Activated CD8-positive, alpha-beta memory T cell treated with anti-CD3 and anti-CD28 coated beads, Interleukin-2, amount 10 ng/mL, durations not matched to agents 7 days and 5 days (primary cell): ENCODE measurements around the gene PLCXD3. TPM values are rescaled to one million over a fixed set of nuclear protein-coding genes. Genes with fewer than 3 reads are reported as not detected.

Experiments used
- ATAC-seq: fragments of 150-1000 bp; cut with Tn5 transposase; one replicate; pipeline ENCODE4 v1.10.0; 2021; ENCODE audit warnings: moderate library complexity
- CTCF ChIA-PET: fragments of 350-600 bp; sonication (Branson Sonifier 250); formaldehyde crosslinking; loops from one replicate; lab custom pipeline; 2021; ENCODE audit warnings: antibody characterized with exemption; lab: Charles Lee
- DNase-seq: peaks from one replicate; pipeline ENCODE4 v3.0.0-alpha.2; 2020
- H3K27ac Mint-ChIP-seq: one replicate; pipeline ENCODE4 v1.8.0; 2021; ENCODE audit warnings: mild to moderate bottlenecking, mixed read lengths
- H3K27me3 Mint-ChIP-seq: one replicate; pipeline ENCODE4 v1.8.0; 2021; ENCODE audit warnings: mixed read lengths
- H3K36me3 Mint-ChIP-seq: one replicate; pipeline ENCODE4 v1.8.0; 2021; ENCODE audit warnings: mild to moderate bottlenecking, mixed read lengths
- H3K4me1 Mint-ChIP-seq: one replicate; pipeline ENCODE4 v1.8.0; 2021; ENCODE audit warnings: mixed read lengths
- H3K4me3 Mint-ChIP-seq: one replicate; pipeline ENCODE4 v1.8.0; 2021; ENCODE audit warnings: mild to moderate bottlenecking, moderate library complexity, mixed read lengths
- H3K9me3 Mint-ChIP-seq: one replicate; pipeline ENCODE4 v1.8.0; 2022; ENCODE audit warnings: low read depth, mixed read lengths
- total RNA-seq, 2 experiments: library from RNA; stranded (reverse); gene quantifications; one replicate each; pipeline ENCODE4 v1.2.3, GENCODE V29; 2021

The PLCXD3 gene
- total RNA-seq, 2 experiments from 2014 or later = not detected

DNA sequence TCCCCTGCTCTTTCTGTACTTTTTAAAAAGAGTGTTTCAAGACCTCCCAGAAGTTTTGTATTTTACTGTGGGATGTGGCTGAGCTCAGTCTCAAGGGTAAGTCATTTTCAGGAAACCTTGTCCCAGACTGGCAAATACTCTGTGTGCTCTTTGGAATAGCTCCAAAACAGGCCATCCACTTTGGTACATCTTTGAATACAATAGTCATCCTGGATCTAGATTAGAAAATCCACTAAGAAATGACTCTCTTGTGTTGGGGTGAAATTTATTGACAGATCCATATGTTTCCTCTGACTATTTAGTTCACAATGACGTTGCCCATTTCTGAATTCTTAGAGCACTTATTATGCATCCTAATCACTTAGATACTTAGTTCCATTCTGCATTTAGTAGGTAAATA, 95.2 kb downstream of the PLCXD3 start:
- H3K27me3 Mint-ChIP-seq = no peaks in the 10 kb centered on the region
- H3K9me3 Mint-ChIP-seq = no peaks in the 10 kb centered on the region
- DNase-seq (no peak), ATAC-seq (no peak)
- CTCF ChIA-PET = no interaction called here
- H3K36me3 Mint-ChIP-seq = no peaks in the 10 kb centered on the region
- H3K4me1 Mint-ChIP-seq = no peaks in the 10 kb centered on the region
- H3K27ac Mint-ChIP-seq = no peak overlapping the region
- no peak overlapping the region for H3K4me3 Mint-ChIP-seq

DNA sequence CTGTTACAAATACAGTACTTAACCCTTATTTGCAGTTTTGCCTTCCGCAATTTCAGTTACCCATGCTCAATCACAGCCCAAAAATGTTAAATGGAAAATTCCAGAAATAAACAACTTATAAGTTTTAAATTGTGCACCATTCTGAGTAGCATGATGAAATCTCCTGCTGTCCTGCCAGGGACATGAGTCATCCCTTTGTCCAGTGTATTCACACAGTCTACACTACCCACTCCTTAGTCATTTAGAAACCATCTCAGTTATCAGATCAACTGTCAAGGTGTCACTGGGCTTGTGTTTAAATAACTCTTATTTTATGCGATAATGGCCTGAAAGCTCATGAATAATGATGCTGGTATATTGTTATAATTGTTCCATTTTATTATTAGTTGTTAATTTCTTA, 95.8 kb downstream of the PLCXD3 start:
- ATAC-seq (no peak), DNase-seq (no peak)
- Mint-ChIP-seq H3K9me3 (no peaks in the 10 kb centered on the region), H3K36me3 (no peaks in the 10 kb centered on the region), H3K4me3 (no peak overlapping the region), H3K4me1 (no peaks in the 10 kb centered on the region), H3K27ac (no peak overlapping the region), H3K27me3 (no peaks in the 10 kb centered on the region)
- CTCF ChIA-PET = no interaction called here

DNA sequence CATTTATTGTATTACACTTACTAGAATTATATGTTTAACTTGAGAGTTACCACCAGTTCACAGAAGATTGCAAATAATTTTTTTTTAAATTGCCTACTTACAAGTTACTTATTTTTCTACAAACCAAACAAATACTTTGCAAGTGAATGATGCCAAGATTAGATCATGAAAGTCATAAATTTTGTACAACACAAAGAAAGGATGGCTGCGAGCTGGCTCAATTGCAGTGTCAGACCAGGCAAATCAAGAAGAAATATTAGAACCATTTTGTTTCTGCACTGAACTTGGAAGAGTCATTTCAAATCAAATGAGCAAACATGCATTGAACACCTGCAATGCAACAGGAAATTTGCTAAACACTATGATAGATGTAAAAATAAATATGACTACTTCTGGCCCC, 97.3 kb downstream of the PLCXD3 start:
- H3K4me1 Mint-ChIP-seq = no peaks in the 10 kb centered on the region

DNA sequence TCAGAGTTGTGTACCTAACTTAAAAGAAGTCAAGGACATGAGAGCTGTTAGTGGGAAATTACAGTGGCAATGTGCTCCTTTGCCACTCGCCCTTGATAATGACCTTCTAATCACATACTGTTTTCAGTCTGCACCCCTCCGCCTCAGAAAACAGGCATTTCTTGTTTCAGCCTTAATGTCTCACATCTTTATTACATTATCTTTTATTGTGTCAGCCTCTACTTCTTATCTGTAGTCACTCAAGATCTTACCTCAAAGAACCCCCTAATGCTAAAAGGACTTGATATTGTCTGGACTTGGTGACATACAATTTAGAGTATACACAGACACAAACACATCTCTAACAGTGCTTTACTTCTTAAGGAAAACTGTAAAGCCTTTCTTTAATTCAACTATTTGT, 97.9 kb downstream of the PLCXD3 start:
- H3K4me3 Mint-ChIP-seq = no peak overlapping the region

More for the DNA sequence above, 97.3 kb downstream of the PLCXD3 start:
- ATAC-seq (no peak), DNase-seq (no peak)
- CTCF ChIA-PET = no interaction called here
- Mint-ChIP-seq H3K27ac (no peak overlapping the region), H3K36me3 (no peaks in the 10 kb centered on the region), H3K4me3 (no peak overlapping the region), H3K9me3 (no peaks in the 10 kb centered on the region), H3K27me3 (no peaks in the 10 kb centered on the region)

DNA sequence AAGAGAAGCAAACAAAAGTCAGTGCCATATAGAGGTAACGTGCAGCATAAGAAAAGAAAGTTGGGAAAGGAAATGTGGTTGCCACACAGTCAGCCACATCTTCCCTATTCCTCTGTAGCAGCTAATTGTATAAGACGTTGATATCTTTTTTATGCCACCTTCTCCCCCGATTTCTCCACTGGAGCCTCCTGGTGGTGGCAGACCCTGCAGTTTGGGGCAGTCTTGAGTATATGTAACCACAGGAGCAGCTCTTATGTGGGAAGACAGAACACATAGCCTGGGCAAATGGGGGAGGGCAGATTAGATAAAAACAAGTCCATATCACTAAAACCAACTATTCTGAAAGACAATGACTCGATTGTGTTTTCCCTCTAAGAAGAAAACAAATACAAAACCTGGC, 99.7 kb downstream of the PLCXD3 start:
- H3K4me1 Mint-ChIP-seq = no peaks in the 10 kb centered on the region
- DNase-seq = no peak
- CTCF ChIA-PET = no interaction called here
- H3K4me3 Mint-ChIP-seq = no peak overlapping the region
- no peaks in the 10 kb centered on the region for H3K36me3 Mint-ChIP-seq
- no peak overlapping the region for H3K27ac Mint-ChIP-seq
- no peaks in the 10 kb centered on the region for H3K9me3 Mint-ChIP-seq
- ATAC-seq = no peak
- no peaks in the 10 kb centered on the region for H3K27me3 Mint-ChIP-seq

More for the DNA sequence above, 97.9 kb downstream of the PLCXD3 start:
- no peak for ATAC-seq
- no peaks in the 10 kb centered on the region for H3K9me3 Mint-ChIP-seq
- H3K27me3 Mint-ChIP-seq = no peaks in the 10 kb centered on the region
- no peak for DNase-seq
- H3K27ac Mint-ChIP-seq = no peak overlapping the region
- no peaks in the 10 kb centered on the region for H3K36me3 Mint-ChIP-seq
- no peaks in the 10 kb centered on the region for H3K4me1 Mint-ChIP-seq
- CTCF ChIA-PET = no interaction called here

DNA sequence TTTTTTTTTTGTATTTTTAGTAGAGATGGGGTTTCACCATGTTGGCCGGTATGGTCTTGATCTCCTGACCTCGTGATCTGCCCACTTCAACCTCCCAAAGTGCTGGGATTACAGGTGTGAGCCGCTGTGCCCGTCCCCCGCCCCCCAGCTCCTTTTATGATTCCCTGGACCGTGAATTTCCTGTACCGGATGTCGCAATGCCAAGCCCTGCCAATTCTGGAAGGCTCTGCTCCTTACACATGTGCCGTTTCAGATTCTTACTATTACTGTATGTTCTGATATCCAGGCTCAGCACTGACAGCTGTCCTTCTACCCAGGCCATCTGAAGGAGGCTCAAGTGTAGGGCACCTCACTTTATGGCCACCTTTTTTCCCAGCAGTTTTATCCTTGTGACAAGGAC, 100.1 kb downstream of the PLCXD3 start:
- Mint-ChIP-seq H3K4me1 (no peaks in the 10 kb centered on the region), H3K9me3 (no peaks in the 10 kb centered on the region), H3K36me3 (no peaks in the 10 kb centered on the region), H3K27ac (no peak overlapping the region), H3K27me3 (no peaks in the 10 kb centered on the region), H3K4me3 (no peak overlapping the region)
- DNase-seq (no peak), ATAC-seq (no peak)
- CTCF ChIA-PET = no interaction called here

DNA sequence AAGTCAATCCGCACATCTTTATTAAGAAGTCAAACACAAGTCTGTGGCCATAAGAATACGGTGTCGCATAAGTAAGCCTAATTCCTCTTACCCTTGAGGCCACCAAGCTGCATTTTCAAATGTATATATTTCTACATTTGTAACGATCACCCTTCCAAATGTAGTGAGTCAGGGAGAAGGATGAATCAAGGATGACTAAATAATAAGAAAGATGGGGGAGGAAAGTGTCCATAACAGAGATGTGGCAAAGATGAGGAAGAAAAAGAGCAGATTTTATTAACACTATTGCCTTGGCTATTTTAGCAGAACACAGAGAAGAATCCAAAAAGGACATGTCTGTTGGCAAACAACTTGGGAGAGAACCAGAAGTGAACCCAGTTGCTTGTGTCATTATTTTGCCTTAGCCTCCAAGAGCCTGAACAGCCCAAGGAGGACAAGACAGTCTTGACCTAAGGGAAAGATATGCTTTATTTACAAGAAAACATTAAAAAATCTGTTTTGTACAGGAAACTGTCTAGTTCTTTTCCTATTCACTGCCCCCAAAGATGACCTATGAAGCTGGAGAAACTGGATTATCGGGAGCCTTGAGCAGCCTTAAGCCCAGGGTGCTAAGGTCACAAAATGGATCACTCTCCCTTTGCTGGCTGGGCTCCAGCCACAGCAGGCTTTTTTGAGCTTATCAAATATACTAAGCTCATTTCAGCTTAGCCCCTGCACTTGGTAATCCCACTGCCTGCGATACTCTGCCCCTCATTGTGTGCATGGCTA, 101.5 kb downstream of the PLCXD3 start:
- no peak overlapping the region for H3K27ac Mint-ChIP-seq
- H3K4me3 Mint-ChIP-seq = no peak overlapping the region
- ATAC-seq (no peak), DNase-seq (no peak)
- no peaks in the 10 kb centered on the region for H3K9me3 Mint-ChIP-seq
- H3K4me1 Mint-ChIP-seq = no peaks in the 10 kb centered on the region
- H3K36me3 Mint-ChIP-seq = no peaks in the 10 kb centered on the region
- no peaks in the 10 kb centered on the region for H3K27me3 Mint-ChIP-seq
- CTCF ChIA-PET = no interaction called here

DNA sequence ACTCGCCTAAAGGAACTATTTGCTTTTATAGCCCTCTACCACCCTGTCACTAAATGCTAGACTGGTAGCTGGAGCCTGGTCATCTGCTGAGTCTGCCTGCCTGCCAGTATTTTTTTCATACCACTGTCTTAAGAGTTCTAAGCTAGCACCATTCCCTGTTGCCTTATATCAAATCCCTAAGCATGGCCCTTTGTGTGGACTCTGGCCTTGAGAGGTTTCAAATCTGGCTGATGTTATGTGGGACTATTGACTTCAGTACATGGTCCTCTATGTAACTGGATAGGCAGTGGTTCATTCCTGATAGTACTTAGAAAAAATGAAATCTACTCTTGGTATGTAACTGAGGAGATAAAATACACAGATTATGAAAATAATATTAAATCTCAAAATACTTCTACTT, 103.5 kb downstream of the PLCXD3 start:
- Mint-ChIP-seq H3K9me3 (no peaks in the 10 kb centered on the region), H3K27ac (no peak overlapping the region), H3K4me1 (no peaks in the 10 kb centered on the region), H3K4me3 (no peak overlapping the region), H3K27me3 (no peaks in the 10 kb centered on the region), H3K36me3 (no peaks in the 10 kb centered on the region)
- ATAC-seq = no peak
- no peak for DNase-seq
- CTCF ChIA-PET = no interaction called here

DNA sequence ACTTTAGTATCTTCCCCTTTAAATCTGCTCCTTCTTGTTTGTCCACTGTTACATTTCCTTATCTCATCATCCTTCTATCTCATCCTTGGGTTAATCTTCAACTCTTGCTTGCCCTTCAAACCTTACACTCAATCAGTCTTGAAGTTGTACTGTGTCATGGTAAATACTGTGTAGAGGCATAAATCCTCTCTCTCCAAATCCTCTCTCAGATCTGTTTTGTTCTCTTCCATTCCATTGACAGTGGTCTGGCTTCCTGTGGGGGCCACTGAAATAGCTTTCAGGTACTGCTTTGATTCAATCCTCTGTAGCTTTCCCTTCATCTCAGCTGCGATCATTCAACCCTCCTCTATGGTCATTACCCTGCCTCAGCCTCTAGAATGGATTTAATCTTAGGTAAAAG, 104.0 kb downstream of the PLCXD3 start:
- CTCF ChIA-PET = no interaction called here
- H3K27ac Mint-ChIP-seq = no peak overlapping the region
- H3K36me3 Mint-ChIP-seq = no peaks in the 10 kb centered on the region
- no peaks in the 10 kb centered on the region for H3K27me3 Mint-ChIP-seq
- ATAC-seq (no peak), DNase-seq (no peak)
- H3K4me3 Mint-ChIP-seq = no peak overlapping the region
- no peaks in the 10 kb centered on the region for H3K9me3 Mint-ChIP-seq
- H3K4me1 Mint-ChIP-seq = no peaks in the 10 kb centered on the region

DNA sequence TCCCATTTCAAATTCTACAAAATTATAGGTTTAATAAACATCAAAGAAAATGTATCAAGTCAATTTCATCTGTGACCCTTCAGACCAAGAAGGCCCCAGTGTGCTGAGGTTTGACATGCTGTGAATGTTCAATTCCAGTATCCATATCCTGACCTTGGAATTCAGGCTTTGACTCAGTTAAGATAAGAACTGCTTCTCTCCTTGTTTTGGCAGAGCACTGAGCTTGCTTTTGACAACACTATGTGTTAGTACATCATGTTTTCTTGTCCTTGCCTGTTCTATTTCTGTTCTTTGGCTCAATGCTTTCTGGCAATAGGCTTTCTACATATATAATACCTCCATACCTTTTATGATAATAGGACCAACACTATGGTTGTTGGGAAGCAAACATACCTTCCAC, 105.6 kb downstream of the PLCXD3 start:
- ATAC-seq (no peak), DNase-seq (no peak)
- Mint-ChIP-seq H3K36me3 (no peaks in the 10 kb centered on the region), H3K9me3 (no peaks in the 10 kb centered on the region), H3K27me3 (no peaks in the 10 kb centered on the region), H3K4me3 (no peak overlapping the region), H3K4me1 (no peaks in the 10 kb centered on the region), H3K27ac (no peak overlapping the region)
- CTCF ChIA-PET = no interaction called here

DNA sequence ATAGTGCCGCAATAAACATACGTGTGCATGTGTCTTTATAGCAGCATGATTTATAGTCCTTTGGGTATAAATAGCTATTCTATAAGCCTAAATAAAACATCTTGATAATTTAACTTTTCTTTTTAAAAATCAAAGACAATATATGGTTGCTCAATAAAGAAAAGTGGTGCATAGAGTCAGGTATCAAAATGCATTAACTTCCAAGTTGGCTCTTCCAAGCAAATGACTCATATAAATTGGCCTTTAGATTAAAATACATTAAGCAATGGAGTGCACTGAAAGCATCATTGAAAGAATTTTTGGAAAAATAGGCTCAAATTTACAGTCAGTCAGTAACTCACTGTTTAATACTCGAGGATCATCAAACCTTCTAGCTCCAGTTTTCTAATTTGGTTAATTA, 106.6 kb downstream of the PLCXD3 start:
- no peak for ATAC-seq
- Mint-ChIP-seq H3K36me3 (no peaks in the 10 kb centered on the region), H3K27ac (no peak overlapping the region), H3K27me3 (no peaks in the 10 kb centered on the region), H3K4me3 (no peak overlapping the region), H3K4me1 (no peaks in the 10 kb centered on the region), H3K9me3 (no peaks in the 10 kb centered on the region)
- no peak for DNase-seq
- CTCF ChIA-PET = no interaction called here

DNA sequence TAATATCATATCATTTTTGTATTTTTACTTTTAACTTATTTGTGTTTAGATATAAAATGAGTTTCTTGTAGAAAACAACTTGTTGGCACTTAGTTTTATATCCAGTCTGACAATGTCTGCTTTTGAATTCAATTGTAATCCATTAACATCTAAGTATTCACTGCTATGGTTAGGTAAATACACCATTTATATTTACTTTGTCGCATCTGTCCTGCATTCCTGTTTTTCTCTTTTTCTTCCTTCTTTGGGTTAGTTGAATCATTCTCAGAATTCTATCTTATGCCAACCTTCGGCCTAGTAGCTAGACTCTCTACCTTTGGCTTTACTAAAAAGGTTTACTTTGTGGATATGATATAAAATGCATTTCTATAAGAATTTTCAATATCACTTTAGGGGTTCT, 107.6 kb downstream of the PLCXD3 start:
- CTCF ChIA-PET = no interaction called here

DNA sequence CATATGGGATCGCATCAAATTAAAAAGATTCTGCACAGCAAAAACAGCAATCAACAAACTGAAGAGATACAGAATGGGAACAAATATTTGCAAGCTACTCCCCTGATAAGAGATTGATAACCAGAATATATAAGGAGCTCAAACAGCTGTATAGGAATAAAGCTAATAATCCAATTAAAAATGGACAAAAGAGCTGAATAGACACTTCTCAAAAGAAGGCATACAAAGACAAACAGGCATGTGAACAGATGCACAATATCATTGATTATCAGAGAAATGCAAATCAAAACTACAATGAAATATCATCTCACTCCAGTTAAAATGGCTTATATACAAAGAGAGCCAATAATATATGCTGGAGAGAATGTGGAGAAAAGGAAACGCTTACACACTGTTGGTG, 110.6 kb downstream of the PLCXD3 start:
- H3K27me3 Mint-ChIP-seq = no peaks in the 10 kb centered on the region
- DNase-seq = no peak
- no peak for ATAC-seq
- CTCF ChIA-PET = no interaction called here
- H3K4me3 Mint-ChIP-seq = no peak overlapping the region
- no peak overlapping the region for H3K27ac Mint-ChIP-seq
- no peaks in the 10 kb centered on the region for H3K36me3 Mint-ChIP-seq
- no peaks in the 10 kb centered on the region for H3K4me1 Mint-ChIP-seq
- no peaks in the 10 kb centered on the region for H3K9me3 Mint-ChIP-seq

More for the DNA sequence above, 107.6 kb downstream of the PLCXD3 start:
- Mint-ChIP-seq H3K9me3 (no peaks in the 10 kb centered on the region), H3K4me1 (no peaks in the 10 kb centered on the region), H3K4me3 (no peak overlapping the region), H3K27me3 (no peaks in the 10 kb centered on the region), H3K36me3 (no peaks in the 10 kb centered on the region), H3K27ac (no peak overlapping the region)
- no peak for ATAC-seq
- no peak for DNase-seq

DNA sequence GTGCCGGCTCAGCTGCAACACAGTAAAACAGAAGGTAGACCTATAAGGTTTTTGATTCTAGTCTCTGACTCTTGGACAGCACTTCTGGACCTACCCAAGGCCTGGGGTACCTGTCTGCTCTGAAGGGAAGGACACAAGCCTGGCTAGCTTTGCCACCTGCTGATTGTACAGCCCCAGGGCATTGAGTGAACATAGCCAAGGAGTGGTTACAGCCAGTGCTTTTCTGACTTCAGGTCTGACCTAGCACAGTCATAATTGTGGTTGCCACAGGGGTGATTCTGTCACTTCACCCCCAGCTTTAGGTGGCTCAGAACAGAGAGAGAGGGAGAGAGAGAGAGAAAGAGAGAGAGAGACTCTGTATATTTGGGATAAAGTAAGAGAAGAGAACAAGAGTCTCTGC, 118.4 kb downstream of the PLCXD3 start:
- Mint-ChIP-seq H3K36me3 (no peaks in the 10 kb centered on the region), H3K27ac (no peak overlapping the region), H3K4me1 (no peaks in the 10 kb centered on the region), H3K9me3 (peaks cover 6% of the 10 kb centered on the region), H3K27me3 (no peaks in the 10 kb centered on the region), H3K4me3 (no peak overlapping the region)
- DNase-seq (no peak), ATAC-seq (no peak)
- CTCF ChIA-PET = no interaction called here

DNA sequence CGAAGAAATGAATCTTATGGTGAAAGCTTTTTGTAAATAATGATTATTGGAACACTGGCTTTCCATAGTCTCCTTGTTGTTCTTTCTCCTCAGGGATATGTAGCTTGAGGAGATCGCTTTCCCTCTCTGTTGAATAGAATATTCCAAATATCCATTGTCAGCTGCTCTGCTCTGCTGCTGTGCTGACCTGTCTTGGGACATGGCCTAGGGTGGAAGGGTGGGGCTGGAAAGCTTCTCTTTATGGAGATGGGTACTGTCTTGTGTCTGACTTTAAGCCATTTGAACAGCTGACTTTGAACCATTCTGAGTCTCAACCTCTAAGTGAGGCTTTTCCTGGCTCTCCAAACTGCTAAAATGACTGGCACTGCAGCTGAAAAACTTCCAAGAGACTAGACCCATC, 135.8 kb downstream of the PLCXD3 start:
- H3K36me3 Mint-ChIP-seq = no peaks in the 10 kb centered on the region

More for the DNA sequence above, 135.8 kb downstream of the PLCXD3 start:
- DNase-seq (no peak), ATAC-seq (no peak)
- CTCF ChIA-PET = no interaction called here
- Mint-ChIP-seq H3K27ac (no peak overlapping the region), H3K27me3 (no peaks in the 10 kb centered on the region), H3K4me1 (no peaks in the 10 kb centered on the region), H3K4me3 (no peak overlapping the region), H3K9me3 (no peaks in the 10 kb centered on the region)
